OCI-LY3 (cell line): Measurements from ENCODE around the gene SH3GL1.

ENCODE experiments used
- CTCF ChIP-seq: fragments of 200-600, 300-600 bp; sonication (generic); IDR thresholded peaks from 2 replicates; pipeline ENCODE4 v1.5.1; 2014; ENCODE audit warnings: antibody characterized with exemption, low read length, low read depth
- EZH2phosphoT487 ChIP-seq: fragments of 200-600 bp; shearing (Covaris generic); IDR thresholded peaks from 2 replicates; pipeline ENCODE4 v1.6.1; 2018; ENCODE audit warnings: antibody characterized with exemption, mixed run types, low read depth

DNA sequence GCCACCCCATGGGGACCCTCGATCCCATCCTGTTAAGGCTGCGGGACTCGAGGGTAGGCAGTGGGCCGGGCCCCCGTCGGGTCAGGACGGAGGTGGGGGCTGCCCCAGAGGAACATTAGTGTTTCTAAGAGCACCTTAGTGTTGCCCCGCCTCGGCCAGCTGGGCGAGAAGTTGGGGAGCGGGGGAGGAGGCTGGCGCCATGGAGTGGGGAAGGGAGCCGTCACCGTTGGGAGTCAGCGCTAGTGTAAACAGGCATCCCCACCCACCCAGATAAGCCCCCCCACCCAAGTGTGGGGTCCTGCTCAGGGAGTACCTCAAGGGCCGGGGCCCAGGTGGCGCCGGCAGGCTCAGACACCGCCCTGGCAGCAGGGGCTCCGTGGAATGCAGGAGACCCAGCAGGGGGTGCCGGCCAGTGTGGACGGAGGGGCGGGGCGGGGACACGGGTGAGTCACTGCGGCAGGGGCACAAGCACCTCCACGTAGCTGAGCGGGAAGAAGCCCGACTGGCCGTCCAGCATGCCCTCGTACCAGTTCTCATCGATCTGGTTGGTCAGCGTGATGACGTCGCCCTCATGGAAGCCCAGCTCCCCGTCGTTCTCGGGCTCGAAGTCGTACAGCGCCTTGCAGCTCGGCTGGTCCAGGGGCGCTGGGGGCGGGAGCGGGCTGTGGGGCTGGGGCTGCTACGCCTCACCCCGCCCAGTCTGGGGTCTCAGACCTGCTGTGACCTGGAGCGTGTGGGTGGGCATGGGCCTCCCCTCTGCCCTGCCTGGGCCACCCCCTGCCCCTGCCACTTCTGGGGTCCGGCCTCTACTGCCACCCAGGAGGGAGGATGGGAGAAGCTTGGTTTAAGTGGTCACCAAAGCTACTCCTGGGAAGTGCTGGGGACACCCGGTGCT is 38.9 kb downstream of the SH3GL1 start:
- TF ChIP-seq CTCF (no peak), EZH2phosphoT487 (no peak)
